ENCODE results near the gene ZBTB46.

DNA sequence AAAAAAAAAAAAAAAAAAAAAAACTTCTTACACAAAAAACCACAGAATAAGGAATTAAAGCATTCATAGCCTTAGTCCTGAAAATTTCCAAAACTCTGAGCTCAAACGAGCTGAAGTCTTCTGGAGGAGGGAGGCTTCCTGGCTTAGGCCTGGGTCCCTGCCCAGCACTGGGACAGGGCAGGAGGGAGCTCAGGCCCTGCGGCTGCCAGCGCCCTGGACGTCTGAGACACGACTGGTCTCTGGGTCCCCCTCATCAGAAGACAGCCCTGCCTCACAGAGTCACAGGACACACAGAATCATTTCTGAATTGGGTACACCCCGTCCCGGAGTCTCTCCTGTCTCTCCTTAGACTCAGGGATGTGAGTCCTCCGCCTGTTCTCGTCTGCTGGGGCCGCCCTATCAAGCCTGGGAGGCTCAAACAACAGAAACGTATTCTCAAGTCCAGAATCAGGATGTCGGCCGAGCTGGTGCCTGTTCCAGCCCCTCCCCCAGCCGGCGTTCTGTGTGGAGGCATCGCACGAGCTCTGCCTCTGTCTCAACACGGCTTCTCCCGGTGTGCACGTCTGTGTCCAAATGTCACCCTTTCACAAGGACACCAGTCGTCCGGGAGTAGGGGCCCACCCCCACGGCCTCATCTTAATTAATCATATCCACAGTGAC, 39.4 kb downstream of the ZBTB46 start:
- TF ChIP-seq, protein P1, sequence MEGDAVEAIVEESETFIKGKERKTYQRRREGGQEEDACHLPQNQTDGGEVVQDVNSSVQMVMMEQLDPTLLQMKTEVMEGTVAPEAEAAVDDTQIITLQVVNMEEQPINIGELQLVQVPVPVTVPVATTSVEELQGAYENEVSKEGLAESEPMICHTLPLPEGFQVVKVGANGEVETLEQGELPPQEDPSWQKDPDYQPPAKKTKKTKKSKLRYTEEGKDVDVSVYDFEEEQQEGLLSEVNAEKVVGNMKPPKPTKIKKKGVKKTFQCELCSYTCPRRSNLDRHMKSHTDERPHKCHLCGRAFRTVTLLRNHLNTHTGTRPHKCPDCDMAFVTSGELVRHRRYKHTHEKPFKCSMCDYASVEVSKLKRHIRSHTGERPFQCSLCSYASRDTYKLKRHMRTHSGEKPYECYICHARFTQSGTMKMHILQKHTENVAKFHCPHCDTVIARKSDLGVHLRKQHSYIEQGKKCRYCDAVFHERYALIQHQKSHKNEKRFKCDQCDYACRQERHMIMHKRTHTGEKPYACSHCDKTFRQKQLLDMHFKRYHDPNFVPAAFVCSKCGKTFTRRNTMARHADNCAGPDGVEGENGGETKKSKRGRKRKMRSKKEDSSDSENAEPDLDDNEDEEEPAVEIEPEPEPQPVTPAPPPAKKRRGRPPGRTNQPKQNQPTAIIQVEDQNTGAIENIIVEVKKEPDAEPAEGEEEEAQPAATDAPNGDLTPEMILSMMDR (conservative IDR thresholded peaks at IDR 0.05; ENCODE audit: low read length) = no peak
- TF ChIP-seq EZH2phosphoT487 (IDR thresholded peaks at IDR 0.05; ENCODE audit: borderline replicate concordance, low read depth, low read length) = no peak

Data from OCI-LY7 (cell line).